Pancreas (tissue), 10 donors: Measurements from ENCODE around the gene DSCAML1. TPM values are rescaled to one million over a fixed set of nuclear protein-coding genes. Genes with fewer than 3 reads are reported as not detected.

ENCODE experiments used
- ATAC-seq, 4 donors: fragments of 200-7000 bp; cut with Tn5 transposase; one replicate each; pipeline versions ENCODE4 v1.8.0 to v1.9.1; 2020; ENCODE audit warnings: mild to moderate bottlenecking in 4 of 4, moderate library complexity in 4 of 4
- DNase-seq, 6 donors: peaks; one replicate each; pipeline ENCODE4 v3.0.0-alpha.2; 2020
- FAIRE-seq: peaks from 2 replicates; lab custom pipeline; 2012; peaks lifted over from hg19 to GRCh38; lab: Jason Lieb, UNC
- H3K27ac ChIP-seq, 4 donors: fragments of 200-600 bp; sonication (generic); 1 replicate in 3 of 4; 2 replicates in 1 of 4; pipeline versions ENCODE4 v1.5.0 to v1.8.0; 2020
- H3K27me3 ChIP-seq, 4 donors: fragments of 200-600 bp; one replicate each; pipeline ENCODE4 v1.8.0; 2021
- H3K36me3 ChIP-seq, 3 donors: fragments of 200-600 bp; sonication (generic) in 1 of 3; one replicate each; pipeline versions ENCODE4 v1.5.0 to v1.8.0; 2020 to 2021
- H3K4me1 ChIP-seq, 3 donors: fragments of 200-600 bp; one replicate each; pipeline ENCODE4 v1.8.0; 2021
- H3K4me3 ChIP-seq, 4 donors: fragments of 200-600 bp; sonication (generic) in 2 of 4; one replicate each; pipeline versions ENCODE4 v1.5.0 to v1.8.0; 2020 to 2021
- H3K9me3 ChIP-seq, 4 donors: fragments of 200-600 bp; one replicate each; pipeline ENCODE4 v1.8.0; 2021
- CTCF ChIP-seq, 4 donors: fragments of 200-600 bp; sonication (generic) in 3 of 4; IDR thresholded peaks; one replicate each; pipeline versions ENCODE4 v1.5.0 to v1.8.0; 2021; ENCODE audit warnings: antibody characterized with exemption in 4 of 4
- WGBS, 2 donors: extraction: QIAGEN DNeasy Blood & Tissue Kit; methylation state at CpG; one replicate each; pipeline ENCODE4 v1.1.7; 2013; 5-methylcytosine and 5-hydroxymethylcytosine counted together
- intact Hi-C, 3 donors: fragments of 100-400 bp; cut with DNase I; formaldehyde crosslinking; loops; one replicate each; pipeline versions ENCODE4 v1.11.1 to v1.14.2; 2022
- polyA plus RNA-seq, 2 donors: library from polyadenylated mRNA; stranded (reverse); fragments of 200-250 nt; gene quantifications; one replicate each; pipeline ENCODE4 v1.2.3, GENCODE V29; 2013
- total RNA-seq, 6 donors: library from RNA; stranded (reverse); fragmentation: NEBNext Ultra II Directional in 4 of 6; extraction: Animal tissue kit (Norgen Biotek cat#: 25700) in 4 of 6; gene quantifications; one replicate each; pipeline versions ENCODE4 v1.2.1 to v1.2.4, GENCODE V29; 2021 to 2023
- donor health status: healthy with polysubstance abuse.
- donor health status: DM: no; HTN: no; CAD: no; lungs with moderate emphysema.
- donor health status: DM: no; HTN: no; CAD: no.
- donor health status: control.
- donor health status: control.
- donor health status: Bipolar disorder and iron deficiency.
- donor health status: DM: yes; HTN: yes; CAD: no.
- donor health status: DM: no; HTN: no; CAD: no.
- donor health status: DM: no; HTN: no; CAD: no.
- donor health status: DM: yes; HTN: yes; CAD: no.

The DSCAML1 gene
- total and polyA plus RNA-seq, 8 donors: 0.69 to 2.7 (median 1.8) TPM

- FAIRE-seq (no peak), ATAC-seq (no peak), DNase-seq (no peak)
- intact Hi-C loops: no loop called here
- Histone ChIP-seq H3K27me3 (no peaks in the 10 kb centered on the region), H3K4me3 (no peak overlapping the region), H3K27ac (no peak overlapping the region), H3K4me1 (no peaks in the 10 kb centered on the region), H3K36me3 (no peaks in the 10 kb centered on the region), H3K9me3 (no peaks in the 10 kb centered on the region)
- 78 to 84% methylated on average over 7 of the region's 7 CpGs for WGBS, 2 donors
- no peak for TF ChIP-seq CTCF (IDR thresholded peaks at IDR 0.05)
Measured at GRCh38 chr11:117676501-117676900, 120.5 kb downstream of the DSCAML1 start.

GRCh38 chr11:117673602-117674001 is 123.4 kb downstream of the DSCAML1 start:
- no peaks in the 10 kb centered on the region for H3K4me1 ChIP-seq
- no peak for FAIRE-seq
- no peaks in the 10 kb centered on the region for H3K27me3 ChIP-seq
- ATAC-seq: no peak
- no peak for TF ChIP-seq CTCF (IDR thresholded peaks at IDR 0.05)
- no peaks in the 10 kb centered on the region for H3K36me3 ChIP-seq
- no peak overlapping the region for H3K4me3 ChIP-seq
- no peak for DNase-seq
- no peaks in the 10 kb centered on the region for H3K9me3 ChIP-seq
- no peak overlapping the region for H3K27ac ChIP-seq
- intact Hi-C loops: no loop called here
- WGBS, 2 donors: 34% methylated on average over 8 of the region's 8 CpGs

- TF ChIP-seq CTCF (IDR thresholded peaks at IDR 0.05): no peak
- Histone ChIP-seq H3K36me3 (no peaks in the 10 kb centered on the region), H3K27me3 (no peaks in the 10 kb centered on the region), H3K27ac (no peak overlapping the region), H3K9me3 (no peaks in the 10 kb centered on the region), H3K4me3 (no peak overlapping the region), H3K4me1 (no peaks in the 10 kb centered on the region)
- FAIRE-seq: no peak
- intact Hi-C loops: no loop called here
- 70 to 80% methylated on average over 4 of the region's 4 CpGs for WGBS, 2 donors
- DNase-seq: no peak
- no peak for ATAC-seq
Measured at GRCh38 chr11:117671370-117671769, 125.6 kb downstream of the DSCAML1 start.

GRCh38 chr11:117670924-117671323 is 126.1 kb downstream of the DSCAML1 start:
- DNase-seq (no peak), ATAC-seq (no peak), FAIRE-seq (no peak)
- TF ChIP-seq CTCF (IDR thresholded peaks at IDR 0.05): no peak
- WGBS, 2 donors: 68 to 75% methylated on average over 7 of the region's 7 CpGs
- Histone ChIP-seq H3K27ac (no peak overlapping the region), H3K9me3 (no peaks in the 10 kb centered on the region), H3K36me3 (no peaks in the 10 kb centered on the region), H3K4me3 (no peak overlapping the region), H3K4me1 (no peaks in the 10 kb centered on the region), H3K27me3 (no peaks in the 10 kb centered on the region)
- intact Hi-C loops: no loop called here

- 64 to 71% methylated on average over 5 of the region's 5 CpGs for WGBS, 2 donors
Measured at GRCh38 chr11:117670443-117670842, 126.6 kb downstream of the DSCAML1 start.

More at GRCh38 chr11:117670443-117670842, 126.6 kb downstream of the DSCAML1 start:
- no peak overlapping the region for H3K4me3 ChIP-seq
- FAIRE-seq (no peak), DNase-seq (no peak), ATAC-seq (no peak)
- TF ChIP-seq CTCF (IDR thresholded peaks at IDR 0.05): no peak
- intact Hi-C loops: no loop called here
- H3K27ac ChIP-seq: no peak overlapping the region
- no peaks in the 10 kb centered on the region for H3K9me3 ChIP-seq
- H3K27me3 ChIP-seq: no peaks in the 10 kb centered on the region
- H3K4me1 ChIP-seq: no peaks in the 10 kb centered on the region
- H3K36me3 ChIP-seq: no peaks in the 10 kb centered on the region
